ENCODE measurements around the gene DYDC1. TPM values are rescaled to one million over a fixed set of nuclear protein-coding genes. Genes with fewer than 3 reads are reported as not detected.
A peak's percentile ranks its signal among the peaks of the same experiment; 100 is the strongest.

DYDC1 gene
- total and polyA plus RNA-seq, 11 donors, result not detected

- H3K27me3 ChIP-seq, result no peaks in the 10 kb centered on the region
- 78 to 88% (median 80%) methylated on average over 2 of the region's 2 CpGs for WGBS, 4 donors
- no peak for DNase-seq
- intact Hi-C loops (cut with DNase I), result loop anchor here in 1 of 10 donors (10.0 kb wide), 1 partner anchor 551 kb away; no protein-coding TSS in a partner anchor
- H3K9me3 ChIP-seq, result no peaks in the 10 kb centered on the region
- TF ChIP-seq CTCF (IDR thresholded peaks at IDR 0.05) (no peak), POLR2A (IDR thresholded peaks at IDR 0.05) (no peak)
- no peaks in the 10 kb centered on the region for H3K36me3 ChIP-seq
- no peak overlapping the region for H3K4me3 ChIP-seq
- ATAC-seq, result no peak
- peak overlapping the region in 1 of 12 donors; percentile 54 for H3K27ac ChIP-seq
- peaks cover 0 to 8% (median 0%) of the 10 kb centered on the region in 12 donors for H3K4me1 ChIP-seq
These were observed 16.9 kb upstream of the DYDC1 start for GRCh38 chr10:80373502-80373901.

DNA sequence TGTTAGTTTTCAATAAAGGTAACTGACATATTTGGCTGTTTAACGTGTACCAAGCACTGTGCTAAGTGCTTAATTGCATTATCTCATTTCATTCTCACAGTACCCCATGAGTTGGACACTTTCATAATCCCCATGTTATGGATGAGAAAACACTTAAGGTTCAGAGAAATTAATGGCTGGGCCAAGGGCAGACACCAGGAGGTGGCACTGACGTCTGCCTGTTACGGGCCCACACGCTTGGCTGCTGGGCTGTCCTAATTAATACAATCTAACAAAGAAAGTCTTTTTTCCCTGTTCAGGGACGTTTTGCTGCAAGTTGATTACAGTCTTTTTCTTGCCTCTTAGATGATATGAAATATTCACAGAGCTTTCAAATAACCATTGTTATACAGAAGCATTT is 16.1 kb upstream of the DYDC1 start:
- TF ChIP-seq POLR2A (IDR thresholded peaks at IDR 0.05) (no peak), CTCF (IDR thresholded peaks at IDR 0.05) (no peak)
- WGBS, 4 donors, result 78 to 90% (median 82%) methylated on average over 5 of the region's 5 CpGs
- DNase-seq (no peak), ATAC-seq (no peak)
- peaks cover 0 to 8% (median 0%) of the 10 kb centered on the region in 12 donors for H3K4me1 ChIP-seq
- H3K4me3 ChIP-seq, result no peak overlapping the region
- H3K9me3 ChIP-seq, result peaks cover 0 to 7% (median 4%) of the 10 kb centered on the region in 12 donors
- H3K27me3 ChIP-seq, result no peaks in the 10 kb centered on the region
- no peaks in the 10 kb centered on the region for H3K36me3 ChIP-seq
- intact Hi-C loops (cut with DNase I), result loop anchor here in 1 of 10 donors (10.0 kb wide), 1 partner anchor 552 kb away; no protein-coding TSS in a partner anchor
- peak overlapping the region in 1 of 12 donors; percentile 39 for H3K27ac ChIP-seq

DNA sequence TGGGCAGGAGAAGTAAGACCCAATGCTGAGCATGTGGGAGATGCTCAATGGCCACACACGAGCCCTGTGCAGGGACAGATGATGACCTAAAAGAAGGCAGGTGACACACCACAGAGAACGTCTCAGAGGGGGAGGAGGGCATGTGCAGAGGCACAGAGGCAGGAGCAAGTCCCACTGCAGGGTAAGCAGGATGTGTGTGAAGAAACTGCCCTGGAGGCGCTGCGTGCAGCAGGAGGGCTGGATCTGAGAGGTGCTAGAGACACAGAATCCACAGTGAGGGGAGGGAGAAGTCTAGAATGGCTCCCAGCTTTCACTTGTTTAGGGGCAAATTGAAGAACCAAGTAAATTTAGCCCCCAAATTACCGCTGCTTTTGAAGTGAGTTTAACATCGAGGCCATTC is 14.9 kb upstream of the DYDC1 start:
- H3K4me3 ChIP-seq, result no peak overlapping the region

GRCh38 chr10:80365510-80365909 is 9.0 kb upstream of the DYDC1 start:
- no peak overlapping the region for H3K4me3 ChIP-seq
- no peaks in the 10 kb centered on the region for H3K4me1 ChIP-seq
- H3K36me3 ChIP-seq, result no peaks in the 10 kb centered on the region
- ATAC-seq (no peak), DNase-seq (no peak)
- peaks cover 0 to 24% (median 17%) of the 10 kb centered on the region in 12 donors for H3K9me3 ChIP-seq
- 0% methylated on average over 1 of the region's 1 CpG for WGBS, 4 donors
- intact Hi-C loops (cut with DNase I), result no loop called here
- no peak overlapping the region for H3K27ac ChIP-seq
- no peaks in the 10 kb centered on the region for H3K27me3 ChIP-seq
- TF ChIP-seq CTCF (IDR thresholded peaks at IDR 0.05) (no peak), POLR2A (IDR thresholded peaks at IDR 0.05) (no peak)

More for the DNA sequence above, 14.9 kb upstream of the DYDC1 start:
- 64 to 88% (median 70%) methylated on average over 5 to 6 of the region's 6 CpGs for WGBS, 4 donors
- no peak overlapping the region for H3K27ac ChIP-seq
- DNase-seq (no peak), ATAC-seq (no peak)
- intact Hi-C loops (cut with DNase I), result loop anchor here in 1 of 10 donors (10.0 kb wide), 1 partner anchor 553 kb away; no protein-coding TSS in a partner anchor
- TF ChIP-seq CTCF (IDR thresholded peaks at IDR 0.05), result no peak
- no peak for TF ChIP-seq POLR2A (IDR thresholded peaks at IDR 0.05)
- H3K36me3 ChIP-seq, result no peaks in the 10 kb centered on the region
- H3K9me3 ChIP-seq, result peaks cover 0 to 19% (median 15%) of the 10 kb centered on the region in 12 donors
- no peaks in the 10 kb centered on the region for H3K27me3 ChIP-seq
- peaks cover 0 to 8% (median 0%) of the 10 kb centered on the region in 12 donors for H3K4me1 ChIP-seq

All from heart left ventricle (tissue), 16 donors.